ENCODE measurements around the gene CAV1.
"Not testable (repeated sequence)": the region's sequence is repeated elsewhere in the genome, so short reads cannot be mapped to it uniquely, and the experiment has no call there.

The CAV1 gene, protein sequence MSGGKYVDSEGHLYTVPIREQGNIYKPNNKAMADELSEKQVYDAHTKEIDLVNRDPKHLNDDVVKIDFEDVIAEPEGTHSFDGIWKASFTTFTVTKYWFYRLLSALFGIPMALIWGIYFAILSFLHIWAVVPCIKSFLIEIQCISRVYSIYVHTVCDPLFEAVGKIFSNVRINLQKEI

DNA sequence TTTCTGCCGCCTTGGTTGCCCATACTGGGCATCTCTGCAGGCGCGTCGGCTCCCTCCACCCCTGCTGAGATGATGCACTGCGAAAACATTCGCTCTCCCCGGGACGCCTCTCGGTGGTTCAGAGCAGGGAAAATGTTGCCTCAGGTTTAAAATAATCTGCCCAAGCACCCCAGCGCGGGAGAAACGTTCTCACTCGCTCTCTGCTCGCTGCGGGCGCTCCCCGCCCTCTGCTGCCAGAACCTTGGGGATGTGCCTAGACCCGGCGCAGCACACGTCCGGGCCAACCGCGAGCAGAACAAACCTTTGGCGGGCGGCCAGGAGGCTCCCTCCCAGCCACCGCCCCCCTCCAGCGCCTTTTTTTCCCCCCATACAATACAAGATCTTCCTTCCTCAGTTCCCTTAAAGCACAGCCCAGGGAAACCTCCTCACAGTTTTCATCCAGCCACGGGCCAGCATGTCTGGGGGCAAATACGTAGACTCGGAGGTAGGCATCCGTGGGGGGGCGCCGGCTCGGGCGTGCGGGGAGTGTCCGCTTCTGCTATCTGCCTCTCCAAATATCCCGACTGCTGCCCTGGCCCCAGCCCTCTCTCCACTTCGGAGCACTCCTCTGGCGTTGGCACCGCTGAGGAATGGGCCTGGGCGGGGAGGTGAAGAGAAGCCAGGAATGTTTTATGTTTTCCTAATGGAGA is at the start of gene CAV1:
Gene CAV1 (plus strand): TSS at position 428 of the 689 bp plus-strand sequence. CDS start 27 bp downstream, at position 455.
- DNase-seq = peak; percentile 91

DNA sequence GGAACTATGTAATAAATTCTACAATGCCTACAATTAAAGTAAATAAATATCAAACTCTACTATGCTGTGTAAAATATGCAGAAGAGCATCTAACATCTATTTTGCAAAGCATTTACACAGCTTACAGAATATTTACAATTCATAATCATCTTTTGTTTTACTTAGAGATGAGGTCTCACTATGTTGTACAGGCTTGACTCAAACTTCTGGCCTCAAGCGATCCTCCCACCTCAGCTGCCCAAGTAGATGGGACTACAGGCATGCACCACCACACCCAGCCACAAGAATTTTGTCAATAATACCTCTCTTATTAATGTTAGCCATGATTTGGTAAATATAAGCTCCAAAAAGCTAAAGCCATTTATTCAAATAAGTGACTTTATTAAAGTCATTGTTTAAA is 47.2 kb upstream of the CAV1 start:
- DNase-seq = no peak

DNA sequence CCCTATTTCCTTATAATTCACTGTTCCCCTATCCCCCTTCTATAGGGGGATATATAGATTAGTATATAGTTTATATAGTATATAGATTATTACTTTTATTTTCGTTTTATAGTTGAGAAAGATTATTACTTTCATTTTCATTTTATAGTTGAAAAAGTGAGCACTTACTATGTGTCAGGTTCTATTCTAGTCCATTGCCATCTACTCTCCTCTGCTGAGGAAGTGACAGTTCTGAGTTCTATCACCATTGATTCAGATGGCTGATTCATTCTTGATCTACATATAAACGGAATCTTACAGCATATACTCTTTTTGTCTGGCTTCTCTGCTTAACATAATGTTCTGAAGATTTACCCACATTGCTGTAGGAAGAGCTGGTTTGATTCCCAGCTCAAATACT is 46.0 kb upstream of the CAV1 start:
- DNase-seq = no peak

DNA sequence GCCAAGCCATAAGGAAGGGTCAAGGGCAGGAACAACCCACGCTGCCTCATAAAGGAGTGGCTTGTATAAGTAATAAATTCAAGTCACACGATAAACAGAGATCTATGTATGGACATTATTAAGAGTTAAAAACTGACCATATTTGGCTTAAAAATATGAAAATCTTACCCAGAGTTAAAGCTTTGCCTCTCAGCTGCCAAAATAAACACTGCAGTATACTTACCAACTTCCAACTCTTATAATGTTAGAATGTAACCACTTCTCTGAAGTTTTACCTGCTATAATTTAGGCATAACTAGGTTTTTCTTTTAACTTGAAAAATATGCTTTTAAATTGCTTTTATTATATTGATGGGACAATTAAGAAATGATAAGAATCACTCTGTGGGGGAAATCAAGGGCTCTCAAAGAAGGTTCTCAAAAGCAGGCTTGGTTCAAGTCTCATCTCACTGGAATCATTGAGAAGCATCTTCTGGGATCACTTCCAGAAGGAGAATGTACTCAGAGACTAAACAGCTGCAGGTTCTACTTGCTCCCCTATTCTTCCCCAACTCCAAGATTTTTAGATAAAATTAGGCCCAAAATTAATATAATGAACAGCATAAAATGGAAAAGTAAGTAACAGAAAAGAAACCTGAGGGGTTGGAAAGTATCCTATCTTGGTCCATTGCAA is 41.4 kb upstream of the CAV1 start:
- no peak for DNase-seq

DNA sequence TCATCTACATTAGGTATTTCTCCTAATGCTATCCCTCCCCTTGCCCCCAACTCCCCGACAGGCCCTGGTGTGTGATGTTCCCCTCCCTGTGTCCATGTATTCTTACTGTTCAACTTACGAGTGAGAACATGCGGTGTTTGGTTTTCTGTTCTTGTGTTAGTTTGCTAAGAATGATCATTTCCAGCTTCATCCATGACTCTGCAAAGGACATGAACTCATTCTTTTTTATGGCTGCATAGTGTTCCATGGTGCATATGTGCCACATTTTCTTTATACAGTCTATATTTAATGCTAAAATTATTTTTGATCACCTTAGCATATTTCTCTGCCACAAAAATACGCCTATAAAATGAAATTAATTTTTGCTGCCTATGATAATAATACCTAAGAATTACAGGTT is 40.4 kb upstream of the CAV1 start:
- not testable (repeated sequence) for DNase-seq

DNA sequence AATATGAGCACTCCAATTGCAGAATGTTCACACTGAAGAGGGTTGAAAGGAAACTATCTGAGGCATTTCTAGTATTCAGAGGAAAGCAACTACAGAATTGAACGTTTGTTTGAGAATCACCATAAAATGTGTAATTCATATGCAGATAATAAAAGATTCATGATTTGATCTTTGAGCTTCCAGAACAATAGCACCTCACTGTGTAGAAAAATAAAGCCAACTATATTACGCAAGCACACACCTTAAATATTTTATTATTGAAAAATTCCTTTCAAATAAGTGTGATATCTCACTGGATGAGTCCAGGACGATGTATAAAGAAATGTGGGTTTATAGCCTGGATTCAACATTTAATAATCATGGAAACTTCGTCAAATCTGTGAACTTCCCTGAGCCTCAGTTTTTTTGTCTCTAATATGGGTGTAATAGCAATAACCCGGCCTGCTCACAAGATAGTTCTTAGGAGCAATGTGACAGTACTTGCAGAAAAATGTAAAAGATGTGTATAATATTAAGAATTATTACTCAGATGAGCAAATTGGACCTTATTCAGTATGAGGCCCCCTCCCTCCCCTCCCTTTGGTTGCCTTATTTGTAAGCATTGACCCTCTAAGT is 36.8 kb upstream of the CAV1 start:
- no peak for DNase-seq

DNA sequence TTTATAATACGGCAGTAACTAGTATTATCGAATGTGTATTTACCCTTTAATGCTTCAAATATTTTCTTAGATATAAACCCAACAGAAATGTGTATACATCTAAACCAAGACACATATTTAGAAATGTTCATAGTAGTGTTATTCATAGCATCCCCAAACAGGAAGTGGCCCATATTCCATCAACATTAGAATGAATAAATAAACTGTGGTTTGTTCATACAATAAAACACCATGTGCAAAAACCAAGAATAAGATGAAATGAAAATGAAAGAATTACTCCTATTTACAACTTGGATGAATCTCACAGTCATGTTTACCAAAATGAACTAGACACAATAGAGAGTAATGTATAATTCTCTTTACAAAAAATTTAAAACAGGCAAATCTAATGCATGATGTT is 34.5 kb upstream of the CAV1 start:
- DNase-seq = no peak

DNA sequence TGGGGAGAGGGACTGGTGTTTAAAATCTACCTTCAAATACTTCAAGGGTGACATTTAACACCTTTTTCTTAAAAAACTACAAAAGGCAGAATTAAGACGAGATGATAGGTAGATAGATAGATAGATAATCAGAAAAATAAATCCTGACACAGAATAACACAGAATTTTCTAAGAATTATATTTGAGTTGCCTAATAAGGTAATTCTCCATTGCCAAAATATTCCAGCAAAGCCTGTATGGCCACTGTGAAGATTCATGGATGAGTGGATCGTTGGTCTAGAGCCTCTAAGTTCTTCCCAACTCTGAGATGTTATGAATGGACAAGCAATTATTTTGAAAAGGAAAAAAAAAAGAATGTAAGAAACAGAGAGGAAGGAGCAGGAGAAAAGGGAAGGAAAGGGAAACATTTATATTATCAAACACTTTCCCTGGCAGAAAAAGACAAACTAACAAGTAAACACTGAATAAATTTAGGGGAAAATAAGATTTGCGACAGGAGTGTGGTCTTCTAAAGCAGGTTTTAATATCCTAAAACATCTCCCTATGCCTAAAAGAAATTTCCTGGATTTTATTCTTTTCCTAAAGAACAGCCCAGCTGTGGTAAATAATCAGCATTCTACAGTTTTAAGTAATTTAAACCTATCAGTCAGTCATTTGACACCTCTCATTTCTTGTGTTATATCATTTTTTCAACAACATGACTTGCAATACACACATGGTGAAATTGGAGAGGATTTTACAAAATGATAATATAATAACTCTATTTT is 32.8 kb upstream of the CAV1 start:
- no peak for DNase-seq

DNA sequence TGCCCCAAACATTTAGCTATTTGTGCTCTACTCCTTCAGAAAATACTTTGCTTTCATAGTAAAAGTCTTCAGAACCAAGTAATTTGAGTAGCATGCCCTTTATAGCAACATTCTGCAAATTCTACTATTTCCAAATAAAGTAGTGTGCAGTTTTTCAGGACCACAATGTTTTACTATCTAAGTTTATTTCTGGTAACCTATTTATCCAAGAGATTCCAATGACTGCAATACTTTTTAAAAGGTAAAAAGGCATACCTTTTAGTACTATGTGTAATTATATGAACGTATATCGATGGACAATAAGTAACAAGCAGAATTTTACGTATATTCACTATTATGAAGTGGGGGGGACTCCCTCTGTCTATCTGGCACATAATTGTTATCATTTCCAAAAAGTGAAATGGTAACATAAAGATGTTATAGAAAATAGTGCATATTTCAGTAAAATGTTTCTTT is 32.2 kb upstream of the CAV1 start:
- no peak for DNase-seq

DNA sequence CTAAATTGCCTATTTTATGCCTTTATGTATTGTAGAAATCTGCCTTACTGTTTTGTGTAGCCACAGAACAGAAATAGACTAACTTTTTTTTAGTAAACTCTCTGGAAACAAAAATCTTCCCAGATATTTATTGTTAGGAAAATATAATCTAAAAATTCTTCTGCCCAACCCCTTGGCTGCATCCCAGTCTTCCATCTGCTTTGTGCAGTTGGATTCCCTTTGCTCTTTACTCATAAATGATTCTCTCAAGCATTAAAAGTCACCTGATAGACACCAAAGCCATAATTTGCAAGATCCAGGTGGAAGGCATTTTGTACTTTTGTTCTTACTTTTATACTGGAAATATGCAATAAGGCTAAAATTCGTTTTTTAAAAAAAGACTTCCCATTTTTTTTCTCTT is 31.4 kb upstream of the CAV1 start:
- no peak for DNase-seq

DNA sequence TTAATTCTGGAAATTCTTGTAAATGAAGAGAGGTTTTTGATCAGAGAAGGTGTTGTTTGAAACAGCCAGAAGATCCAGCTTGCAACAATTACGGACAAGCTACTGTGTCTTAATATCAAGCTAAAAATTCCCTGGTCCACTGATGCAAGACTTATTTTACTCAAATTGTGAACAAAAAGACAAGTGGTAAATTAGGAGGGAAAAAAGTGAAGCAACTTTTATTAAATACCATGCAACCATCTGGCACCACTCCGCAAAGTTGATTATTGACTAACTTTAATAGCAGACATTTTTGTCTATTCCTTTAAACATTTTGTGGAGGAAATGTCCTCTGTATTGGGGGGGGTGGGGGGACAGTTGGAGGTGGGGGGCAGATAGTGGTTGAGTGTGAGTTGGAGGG is 30.4 kb upstream of the CAV1 start:
- DNase-seq = no peak

DNA sequence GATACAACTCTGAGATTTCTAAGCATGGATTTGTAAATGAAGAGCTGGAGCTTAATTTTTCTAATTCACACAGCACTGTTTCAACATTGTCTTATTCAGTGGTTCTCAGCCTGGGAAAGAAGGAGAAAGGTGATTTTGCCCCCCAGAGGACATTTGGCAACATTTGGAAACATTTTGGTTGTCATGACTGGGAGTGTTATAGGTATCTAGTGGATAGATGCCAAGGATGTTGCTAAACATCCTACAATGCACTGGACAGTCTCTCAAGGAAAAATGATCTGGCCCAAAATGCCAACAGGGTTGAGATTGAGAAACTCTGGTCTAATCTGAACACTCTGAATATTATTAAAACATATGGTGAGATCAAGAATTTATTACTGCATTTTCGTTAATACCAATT is 29.1 kb upstream of the CAV1 start:
- DNase-seq = no peak

DNA sequence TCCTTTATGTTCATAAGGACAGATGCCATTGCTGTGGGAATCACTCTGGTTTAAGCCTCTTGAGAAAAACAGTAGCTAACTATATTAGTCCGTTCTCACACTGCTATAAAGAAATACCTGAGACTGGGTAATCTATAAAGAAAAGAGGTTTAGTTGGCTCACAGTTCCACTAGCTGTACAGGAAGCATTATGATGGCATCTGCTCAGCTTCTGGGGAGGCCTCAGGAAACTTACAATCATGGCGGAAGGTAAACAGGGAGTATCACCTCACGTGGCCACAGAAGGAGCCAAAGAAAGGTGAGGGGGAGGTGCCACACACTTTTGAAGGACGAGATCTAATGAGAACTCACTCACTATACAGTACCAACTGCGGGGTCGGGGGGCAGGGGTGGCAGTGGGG is 28.2 kb upstream of the CAV1 start:
- no peak for DNase-seq

DNA sequence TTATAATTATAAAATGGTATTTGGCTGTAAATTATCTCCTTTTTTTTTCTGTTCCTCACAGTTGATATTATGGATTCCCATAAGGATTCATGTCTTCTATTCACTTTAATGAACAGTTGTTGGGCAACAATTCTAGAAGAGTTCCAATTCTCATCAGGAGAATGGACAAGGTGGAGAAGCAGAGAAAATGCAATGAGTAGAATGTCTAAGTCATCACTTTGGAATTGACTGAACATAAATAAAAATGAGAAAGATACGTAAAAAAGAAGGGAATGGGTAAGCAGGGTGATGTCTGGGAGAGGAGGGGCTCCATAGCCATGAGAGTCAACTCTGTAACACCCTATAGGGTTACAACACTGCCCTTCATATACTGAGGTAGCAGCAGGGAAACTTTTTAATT is 27.1 kb upstream of the CAV1 start:
- DNase-seq = no peak

DNA sequence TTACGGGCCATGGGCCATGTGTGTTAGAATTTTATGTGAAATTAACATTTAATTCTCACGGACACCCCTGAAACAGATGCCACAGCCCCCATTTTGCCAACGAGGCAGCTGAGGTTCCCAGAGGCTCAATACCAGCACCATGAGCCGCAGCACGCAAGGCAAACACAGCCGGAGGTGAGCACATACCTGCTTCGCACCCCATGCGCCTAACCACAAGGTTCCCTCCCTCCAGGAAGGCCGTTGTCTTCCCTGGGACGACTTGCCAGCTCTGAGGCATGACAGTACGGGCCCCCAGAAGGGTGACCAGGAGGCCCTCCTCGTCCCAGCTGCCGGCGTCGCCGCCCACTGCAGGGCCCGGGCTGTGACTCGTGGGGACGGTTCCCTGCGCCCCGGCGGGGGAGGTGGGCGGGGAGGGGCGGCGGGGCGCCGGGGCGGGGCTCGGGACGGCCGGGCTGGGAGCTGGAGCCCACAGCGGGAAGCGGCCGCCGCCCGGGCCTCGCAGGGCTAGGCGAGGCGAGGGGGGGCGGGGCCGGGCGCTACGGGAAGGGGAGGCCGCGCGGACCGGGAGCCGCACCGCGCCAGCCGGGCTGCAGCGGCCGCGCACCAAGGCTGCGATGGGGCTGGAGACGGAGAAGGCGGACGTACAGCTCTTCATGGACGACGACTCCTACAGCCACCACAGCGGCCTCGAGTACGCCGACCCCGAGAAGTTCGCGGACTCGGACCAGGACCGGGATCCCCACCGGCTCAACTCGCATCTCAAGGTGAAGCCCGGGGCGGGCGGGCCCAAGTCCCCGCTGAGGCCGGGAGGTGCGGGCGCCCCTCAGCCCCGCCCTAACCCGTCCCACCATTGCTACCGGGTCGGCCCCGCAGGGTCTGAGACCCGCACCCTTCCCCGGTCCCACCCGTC is 25.4 kb upstream of the CAV1 start, which contains the start of gene CAV2:
Gene CAV2 (plus strand): TSS at position 571 of the 910 bp plus-strand sequence. CDS start 44 bp downstream, at position 615.
- DNase-seq = no peak

DNA sequence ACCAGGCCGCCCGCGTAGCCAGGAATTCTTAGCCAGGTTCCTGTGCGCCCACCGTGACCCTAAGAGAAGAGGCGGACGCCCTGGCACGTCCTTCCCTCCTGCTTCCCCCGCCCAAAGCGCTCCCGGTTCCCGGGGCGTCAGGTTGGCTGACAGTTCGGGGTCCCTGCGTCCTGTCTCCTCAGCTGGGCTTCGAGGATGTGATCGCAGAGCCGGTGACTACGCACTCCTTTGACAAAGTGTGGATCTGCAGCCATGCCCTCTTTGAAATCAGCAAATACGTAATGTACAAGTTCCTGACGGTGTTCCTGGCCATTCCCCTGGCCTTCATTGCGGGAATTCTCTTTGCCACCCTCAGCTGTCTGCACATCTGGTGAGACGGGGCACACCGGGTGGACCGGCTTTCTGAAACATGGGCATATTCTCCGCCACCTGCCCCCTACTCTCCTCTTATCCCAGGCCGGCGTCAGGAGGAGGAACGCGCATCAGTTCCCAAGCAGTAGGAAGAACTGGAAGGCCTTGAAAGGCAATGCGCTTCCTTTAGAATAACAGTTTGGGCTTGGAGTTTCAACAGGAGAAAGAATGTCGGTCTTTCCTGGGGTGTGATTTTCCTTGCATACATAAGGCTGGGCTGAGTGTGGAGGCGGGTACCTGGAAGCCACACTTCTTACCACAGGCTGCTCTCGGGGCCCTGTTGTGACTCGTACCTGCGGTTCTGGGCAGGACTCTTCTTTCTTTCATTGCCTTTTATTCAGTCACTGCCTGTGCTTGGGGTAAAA is 24.6 kb upstream of the CAV1 start:
- no peak for DNase-seq

DNA sequence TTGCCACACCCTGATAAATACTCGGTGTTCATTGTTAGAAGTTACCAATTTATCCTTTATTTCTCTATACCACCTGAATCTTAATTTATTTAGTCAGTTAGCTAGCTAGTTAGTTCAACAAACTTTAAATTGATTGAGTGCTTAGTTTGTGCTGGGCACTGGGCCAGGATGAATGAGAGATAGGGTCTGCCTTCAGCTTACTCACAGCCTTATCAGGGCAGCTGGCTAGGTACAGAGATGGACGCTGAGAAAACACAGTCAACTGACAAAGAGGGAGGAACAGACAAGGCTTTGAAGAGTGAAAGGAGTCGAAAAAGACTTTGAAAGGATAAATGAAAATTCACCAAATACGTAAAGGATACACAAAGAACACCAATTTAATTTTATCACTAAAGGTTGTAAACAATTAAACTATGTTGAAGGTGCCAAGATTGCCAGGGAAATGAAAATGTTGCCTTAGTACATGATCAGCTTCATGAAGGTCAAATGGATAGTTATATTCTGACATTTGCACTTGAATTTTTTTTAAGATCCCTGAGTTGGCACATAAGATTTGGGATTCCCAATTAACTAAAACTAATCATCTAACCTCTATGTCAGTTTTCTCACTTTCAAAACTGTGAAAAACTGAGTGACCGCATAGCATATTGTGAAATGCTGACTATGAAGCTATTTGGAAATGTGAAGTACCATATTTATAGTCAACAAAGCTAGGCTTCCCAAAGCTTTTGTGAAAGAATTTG is 23.2 kb upstream of the CAV1 start:
- no peak for DNase-seq

DNA sequence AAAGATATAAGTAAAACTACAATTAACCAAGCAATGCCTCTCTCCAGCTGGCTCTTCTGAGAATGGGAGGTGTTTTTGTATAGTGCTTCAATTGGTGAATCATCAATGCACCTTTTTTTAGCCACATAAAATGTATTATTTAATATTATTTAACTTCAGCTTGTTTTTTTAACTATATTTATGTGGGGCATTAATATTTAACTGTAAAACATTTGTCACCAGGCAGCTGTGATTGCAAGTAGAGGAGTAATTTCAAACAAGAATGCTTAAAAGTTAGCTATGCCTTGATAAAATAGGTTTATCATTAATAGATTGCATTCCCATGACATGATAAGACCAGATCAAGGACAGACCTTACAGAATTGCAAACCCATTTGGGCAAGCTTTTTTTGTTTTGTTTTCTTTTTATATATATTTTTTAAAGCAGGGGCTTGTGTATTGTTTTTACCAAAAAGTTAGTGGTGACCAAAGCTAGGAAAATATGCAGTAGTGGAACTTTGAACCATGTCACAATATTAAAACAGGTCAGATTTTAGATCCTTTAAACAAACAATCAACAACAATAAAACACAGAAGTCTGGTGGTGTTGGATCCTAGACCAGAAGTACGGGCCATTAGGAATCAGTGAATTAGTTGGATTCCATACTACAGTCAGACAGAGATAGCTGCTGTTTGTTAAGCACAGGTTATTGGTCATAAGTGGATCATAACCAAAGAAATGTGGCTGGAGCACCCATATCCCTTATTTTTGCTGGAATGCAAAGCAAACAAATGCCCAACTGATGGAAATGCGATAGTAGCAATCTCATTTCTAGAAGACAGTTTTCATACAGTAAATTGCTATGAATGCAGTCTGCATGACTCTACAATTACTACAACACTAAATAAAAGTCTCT is 22.4 kb upstream of the CAV1 start:
- DNase-seq = no peak

DNA sequence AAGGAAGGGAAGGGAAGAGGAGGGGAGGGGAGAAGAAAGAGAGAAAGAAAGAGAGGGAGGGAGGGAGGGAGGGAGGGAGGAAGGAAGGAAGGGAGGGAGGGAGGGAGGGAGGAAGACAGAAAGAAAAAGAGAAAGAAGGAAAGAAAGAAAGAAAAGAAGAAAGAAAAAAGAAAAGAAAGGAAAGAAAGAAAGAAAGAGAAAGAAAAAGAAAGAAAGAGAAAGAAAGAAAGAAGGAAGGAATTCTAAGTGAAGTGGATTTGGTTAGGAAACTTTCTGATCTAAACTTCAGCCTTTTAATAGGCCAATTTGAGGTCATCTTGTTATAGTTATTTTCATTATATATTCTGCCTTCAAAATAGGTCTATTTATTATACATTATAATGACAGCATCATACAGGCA is 21.0 kb upstream of the CAV1 start:
- DNase-seq = no peak

All from amniotic stem cell (primary cell).